Measurements from ENCODE around the gene WDR26.
"Not testable (repeated sequence)": the region's sequence is repeated elsewhere in the genome, so short reads cannot be mapped to it uniquely, and the experiment has no call there.

Gene WDR26

GRCh38 chr1:224392411-224393249 is 42.0 kb downstream of the WDR26 start:
- DNase-seq: no peak

GRCh38 chr1:224390517-224390916 is 44.1 kb downstream of the WDR26 start:
- DNase-seq: no peak

GRCh38 chr1:224387943-224388342 is 46.7 kb downstream of the WDR26 start:
- no peak for DNase-seq

- DNase-seq: no peak
Observed at GRCh38 chr1:224387302-224387912, 47.2 kb downstream of the WDR26 start.

- DNase-seq: no peak
Observed at GRCh38 chr1:224383218-224383617, 51.4 kb downstream of the WDR26 start.

- DNase-seq: no peak
Observed at GRCh38 chr1:224381880-224382548, 52.6 kb downstream of the WDR26 start.

GRCh38 chr1:224380003-224380402 is 54.6 kb downstream of the WDR26 start:
- DNase-seq: no peak

- DNase-seq: no peak
Observed at GRCh38 chr1:224378855-224379631, 55.6 kb downstream of the WDR26 start.

GRCh38 chr1:224377676-224378006 is 57.0 kb downstream of the WDR26 start:
- no peak for DNase-seq

- DNase-seq: no peak
Observed at GRCh38 chr1:224375059-224375458, 59.5 kb downstream of the WDR26 start.

GRCh38 chr1:224373008-224373590 is 61.5 kb downstream of the WDR26 start:
- DNase-seq: no peak

GRCh38 chr1:224368409-224368808 is 66.2 kb downstream of the WDR26 start:
- DNase-seq: no peak

- DNase-seq: no peak
Observed at GRCh38 chr1:224359207-224359606, 75.4 kb downstream of the WDR26 start.

- DNase-seq: no peak
Observed at GRCh38 chr1:224358237-224358636, 76.4 kb downstream of the WDR26 start.

- no peak for DNase-seq
Observed at GRCh38 chr1:224357626-224358124, 76.9 kb downstream of the WDR26 start.

GRCh38 chr1:224356685-224357625 is 77.6 kb downstream of the WDR26 start, which contains the start of gene CNIH4:
Gene CNIH4 (plus strand): TSS chr1:224356879. CDS start chr1:224356925, 46 bp downstream.
- DNase-seq: peak; percentile 76

- DNase-seq: no peak
Observed at GRCh38 chr1:224353975-224354925, 80.3 kb downstream of the WDR26 start.

GRCh38 chr1:224352436-224353085 is 82.0 kb downstream of the WDR26 start:
- DNase-seq: not testable (repeated sequence)

GRCh38 chr1:224349716-224350115 is 84.9 kb downstream of the WDR26 start:
- DNase-seq: not testable (repeated sequence)

All from activated gamma-delta T cell (primary cell).